HL-60 (cell line): ENCODE measurements around the gene ACOD1.

Experiments
- GABPA ChIP-seq: IDR thresholded peaks from 2 replicates; pipeline ENCODE4 v1.6.1; 2012; ENCODE audit warnings: low read depth
- POLR2AphosphoS5 ChIP-seq: IDR thresholded peaks from 2 replicates; pipeline ENCODE4 v1.6.1; 2012; ENCODE audit warnings: low read depth
- SPI1 ChIP-seq: IDR thresholded peaks from 2 replicates; pipeline ENCODE4 v1.6.1; 2012; ENCODE audit warnings: low read depth, mild to moderate bottlenecking, borderline replicate concordance
- TF ChIP-seq, protein P1 (sequence below): IDR thresholded peaks from one replicate; pipeline ENCODE4 v1.5.1; 2011; ENCODE audit warnings: low read length, control low read depth, inconsistent platforms; ENCODE audit not compliant: insufficient read depth
- TF ChIP-seq, protein P2 (sequence below): IDR thresholded peaks from 2 replicates; pipeline ENCODE4 v1.6.1; 2012; ENCODE audit warnings: low read depth; ENCODE audit not compliant: insufficient replicate concordance

DNA sequence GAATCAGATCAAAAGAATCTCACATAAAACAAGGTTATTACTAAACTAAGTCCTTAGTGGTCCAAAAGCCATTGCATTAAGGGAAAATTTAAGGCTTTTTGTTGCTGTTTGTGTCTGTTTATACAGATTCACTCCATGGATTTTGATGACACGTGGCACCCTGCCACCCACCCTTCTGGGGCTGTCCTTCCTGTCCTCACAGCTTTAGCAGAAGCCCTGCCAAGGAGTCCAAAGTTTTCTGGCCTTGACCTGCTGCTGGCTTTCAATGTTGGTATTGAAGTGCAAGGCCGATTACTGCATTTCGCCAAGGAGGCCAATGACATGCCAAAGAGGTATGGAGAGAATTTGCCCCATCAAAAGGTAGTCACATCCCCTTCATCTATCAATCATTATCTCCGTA, 6.9 kb downstream of the ACOD1 start:
- TF ChIP-seq, protein P1, sequence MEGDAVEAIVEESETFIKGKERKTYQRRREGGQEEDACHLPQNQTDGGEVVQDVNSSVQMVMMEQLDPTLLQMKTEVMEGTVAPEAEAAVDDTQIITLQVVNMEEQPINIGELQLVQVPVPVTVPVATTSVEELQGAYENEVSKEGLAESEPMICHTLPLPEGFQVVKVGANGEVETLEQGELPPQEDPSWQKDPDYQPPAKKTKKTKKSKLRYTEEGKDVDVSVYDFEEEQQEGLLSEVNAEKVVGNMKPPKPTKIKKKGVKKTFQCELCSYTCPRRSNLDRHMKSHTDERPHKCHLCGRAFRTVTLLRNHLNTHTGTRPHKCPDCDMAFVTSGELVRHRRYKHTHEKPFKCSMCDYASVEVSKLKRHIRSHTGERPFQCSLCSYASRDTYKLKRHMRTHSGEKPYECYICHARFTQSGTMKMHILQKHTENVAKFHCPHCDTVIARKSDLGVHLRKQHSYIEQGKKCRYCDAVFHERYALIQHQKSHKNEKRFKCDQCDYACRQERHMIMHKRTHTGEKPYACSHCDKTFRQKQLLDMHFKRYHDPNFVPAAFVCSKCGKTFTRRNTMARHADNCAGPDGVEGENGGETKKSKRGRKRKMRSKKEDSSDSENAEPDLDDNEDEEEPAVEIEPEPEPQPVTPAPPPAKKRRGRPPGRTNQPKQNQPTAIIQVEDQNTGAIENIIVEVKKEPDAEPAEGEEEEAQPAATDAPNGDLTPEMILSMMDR: no peak
- TF ChIP-seq, protein P2, sequence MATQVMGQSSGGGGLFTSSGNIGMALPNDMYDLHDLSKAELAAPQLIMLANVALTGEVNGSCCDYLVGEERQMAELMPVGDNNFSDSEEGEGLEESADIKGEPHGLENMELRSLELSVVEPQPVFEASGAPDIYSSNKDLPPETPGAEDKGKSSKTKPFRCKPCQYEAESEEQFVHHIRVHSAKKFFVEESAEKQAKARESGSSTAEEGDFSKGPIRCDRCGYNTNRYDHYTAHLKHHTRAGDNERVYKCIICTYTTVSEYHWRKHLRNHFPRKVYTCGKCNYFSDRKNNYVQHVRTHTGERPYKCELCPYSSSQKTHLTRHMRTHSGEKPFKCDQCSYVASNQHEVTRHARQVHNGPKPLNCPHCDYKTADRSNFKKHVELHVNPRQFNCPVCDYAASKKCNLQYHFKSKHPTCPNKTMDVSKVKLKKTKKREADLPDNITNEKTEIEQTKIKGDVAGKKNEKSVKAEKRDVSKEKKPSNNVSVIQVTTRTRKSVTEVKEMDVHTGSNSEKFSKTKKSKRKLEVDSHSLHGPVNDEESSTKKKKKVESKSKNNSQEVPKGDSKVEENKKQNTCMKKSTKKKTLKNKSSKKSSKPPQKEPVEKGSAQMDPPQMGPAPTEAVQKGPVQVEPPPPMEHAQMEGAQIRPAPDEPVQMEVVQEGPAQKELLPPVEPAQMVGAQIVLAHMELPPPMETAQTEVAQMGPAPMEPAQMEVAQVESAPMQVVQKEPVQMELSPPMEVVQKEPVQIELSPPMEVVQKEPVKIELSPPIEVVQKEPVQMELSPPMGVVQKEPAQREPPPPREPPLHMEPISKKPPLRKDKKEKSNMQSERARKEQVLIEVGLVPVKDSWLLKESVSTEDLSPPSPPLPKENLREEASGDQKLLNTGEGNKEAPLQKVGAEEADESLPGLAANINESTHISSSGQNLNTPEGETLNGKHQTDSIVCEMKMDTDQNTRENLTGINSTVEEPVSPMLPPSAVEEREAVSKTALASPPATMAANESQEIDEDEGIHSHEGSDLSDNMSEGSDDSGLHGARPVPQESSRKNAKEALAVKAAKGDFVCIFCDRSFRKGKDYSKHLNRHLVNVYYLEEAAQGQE: no peak
- TF ChIP-seq POLR2AphosphoS5 (no peak), GABPA (no peak), SPI1 (no peak)
